Keratinocyte (primary cell): ENCODE measurements around the gene TFDP1. TPM values are rescaled to one million over a fixed set of nuclear protein-coding genes. Genes with fewer than 3 reads are reported as not detected.

ENCODE experiments used
- DNase-seq: peaks from one replicate; pipeline ENCODE4 v3.0.0-alpha.2; 2011; ENCODE audit warnings: low read depth, missing footprints, low spot score
- FAIRE-seq: peaks from 2 replicates; lab custom pipeline; 2011; peaks lifted over from hg19 to GRCh38; lab: Jason Lieb, UNC
- H2AFZ ChIP-seq: 2 replicates; pipeline ENCODE4 v1.6.0; 2012; ENCODE audit warnings: low read length, control low read depth, inconsistent platforms; ENCODE audit not compliant: control insufficient read depth
- H3K27ac ChIP-seq: 2 replicates; pipeline ENCODE4 v1.5.1; 2011; ENCODE audit warnings: low read length; ENCODE audit not compliant: control insufficient read depth, insufficient read depth
- H3K27me3 ChIP-seq: 3 replicates; pipeline ENCODE4 v1.6.0; 2011; ENCODE audit warnings: low read length; ENCODE audit not compliant: control insufficient read depth, insufficient read depth; ENCODE audit errors: extremely low read depth
- H3K36me3 ChIP-seq, 2 experiments: 2 replicates in 1 of 2; 3 replicates in 1 of 2; pipeline ENCODE4 v1.5.1; 2011; ENCODE audit warnings: low read length in 2 of 2, mild to moderate bottlenecking in 1 of 2; ENCODE audit not compliant: control insufficient read depth in 2 of 2, insufficient read depth in 2 of 2; ENCODE audit errors: extremely low read depth in 1 of 2
- H3K4me1 ChIP-seq: 3 replicates; pipeline ENCODE4 v1.5.1; 2011; ENCODE audit warnings: low read length; ENCODE audit not compliant: control insufficient read depth, insufficient read depth; ENCODE audit errors: extremely low read depth
- H3K4me2 ChIP-seq: 3 replicates; pipeline ENCODE4 v1.6.0; 2011; ENCODE audit warnings: low read depth, low read length; ENCODE audit not compliant: control insufficient read depth, insufficient read depth; ENCODE audit errors: extremely low read depth
- H3K4me3 ChIP-seq, 3 experiments: fragments of 200-600 bp in 1 of 3; sonication (generic) in 1 of 3; 2 replicates in 2 of 3; 3 replicates in 1 of 3; pipeline ENCODE4 v1.5.1; 2011 to 2016; ENCODE audit warnings: low read length in 3 of 3, mild to moderate bottlenecking in 3 of 3, control low read depth in 2 of 3, inconsistent platforms in 1 of 3, low read depth in 1 of 3, mixed read lengths in 1 of 3, mixed run types in 1 of 3, moderate library complexity in 1 of 3; ENCODE audit not compliant: control insufficient read depth in 2 of 3, insufficient read depth in 2 of 3; ENCODE audit errors: extremely low read depth in 1 of 3
- H3K79me2 ChIP-seq: 2 replicates; pipeline ENCODE4 v1.6.0; 2012; ENCODE audit warnings: low read length; ENCODE audit not compliant: control insufficient read depth, insufficient read depth
- H3K9ac ChIP-seq: 3 replicates; pipeline ENCODE4 v1.6.0; 2011; ENCODE audit warnings: low read length; ENCODE audit not compliant: control insufficient read depth, insufficient read depth; ENCODE audit errors: extremely low read depth
- H3K9me1 ChIP-seq: 3 replicates; pipeline ENCODE4 v1.6.0; 2011; ENCODE audit warnings: low read length; ENCODE audit not compliant: control insufficient read depth, insufficient read depth; ENCODE audit errors: extremely low read depth
- H3K9me3 ChIP-seq: 2 replicates; pipeline ENCODE4 v1.5.1; 2012; ENCODE audit warnings: low read depth, low read length; ENCODE audit not compliant: control insufficient read depth
- H4K20me1 ChIP-seq: 3 replicates; pipeline ENCODE4 v1.6.0; 2011; ENCODE audit warnings: low read length; ENCODE audit not compliant: control insufficient read depth, insufficient read depth; ENCODE audit errors: extremely low read depth
- CTCF ChIP-seq, 3 experiments: IDR thresholded peaks in 1 of 3; conservative IDR thresholded peaks in 1 of 3; optimal IDR thresholded peaks in 1 of 3; 2 replicates in 2 of 3; 3 replicates in 1 of 3; pipeline versions ENCODE3 to v1.5.1; 2011; ENCODE audit warnings: low read length in 3 of 3, mild to moderate bottlenecking in 3 of 3, moderate library complexity in 2 of 3, control low read depth in 1 of 3, inconsistent platforms in 1 of 3; ENCODE audit not compliant: insufficient read depth in 2 of 3; ENCODE audit errors: extremely low read depth in 1 of 3
- EZH2 ChIP-seq: IDR thresholded peaks from one replicate; pipeline ENCODE4 v1.6.1; 2012; ENCODE audit warnings: inconsistent platforms, mild to moderate bottlenecking, low read length, moderate library complexity
- dilution Hi-C: fragments of 300-500 bp; cut with MboI; formaldehyde crosslinking; loops from one replicate; pipeline ENCODE4 v1.7.0; 2020; ENCODE audit warnings: low sequenced_read_pairs; ENCODE audit not compliant: extremely low pct_ligation_motif_present
- polyA plus RNA-seq, 5 experiments: library from polyadenylated mRNA; depleted of rRNA in 3 of 5; stranded (reverse) in 3 of 5; stranded (forward) in 1 of 5; unstranded in 1 of 5; fragments of >200 nt; gene quantifications; 1 replicate in 1 of 5; 2 replicates in 3 of 5; 3 replicates in 1 of 5; pipeline versions ENCODE4 v1.2.1 to v1.2.3, GENCODE V29; 2011 to 2012; ENCODE audit warnings: missing spikeins in 2 of 5, low read depth in 1 of 5, low replicate concordance in 1 of 5

TFDP1 gene
- polyA plus RNA-seq, 1 donor (not counting 4 experiments of a cell fraction or from before 2014, with no cell fraction given) = 105 TPM

GRCh38 chr13:113658836-113659235 is 74.3 kb downstream of the TFDP1 start:
- Histone ChIP-seq H3K4me3 (no peak overlapping the region), H4K20me1 (no peaks in the 10 kb centered on the region), H3K36me3 (no peaks in the 10 kb centered on the region), H3K9ac (no peak overlapping the region), H3K79me2 (no peaks in the 10 kb centered on the region), H2AFZ (no peak overlapping the region), H3K4me1 (peaks cover 2% of the 10 kb centered on the region), H3K27ac (no peak overlapping the region), H3K9me3 (no peaks in the 10 kb centered on the region), H3K4me2 (no peak overlapping the region), H3K27me3 (peaks cover 20% of the 10 kb centered on the region), H3K9me1 (no peaks in the 10 kb centered on the region)
- TF ChIP-seq CTCF (optimal IDR thresholded peaks at IDR 0.05 in 1 of 3, IDR thresholded peaks at IDR 0.05 in 1 of 3, conservative IDR thresholded peaks at IDR 0.05 in 1 of 3; ENCODE audit: extremely low read depth in 1 of 3, insufficient read depth in 2 of 3, low read length in 3 of 3) (no peak), EZH2 (no peak)
- dilution Hi-C loops = no loop called here
- FAIRE-seq = no peak
- DNase-seq = no peak

DNA sequence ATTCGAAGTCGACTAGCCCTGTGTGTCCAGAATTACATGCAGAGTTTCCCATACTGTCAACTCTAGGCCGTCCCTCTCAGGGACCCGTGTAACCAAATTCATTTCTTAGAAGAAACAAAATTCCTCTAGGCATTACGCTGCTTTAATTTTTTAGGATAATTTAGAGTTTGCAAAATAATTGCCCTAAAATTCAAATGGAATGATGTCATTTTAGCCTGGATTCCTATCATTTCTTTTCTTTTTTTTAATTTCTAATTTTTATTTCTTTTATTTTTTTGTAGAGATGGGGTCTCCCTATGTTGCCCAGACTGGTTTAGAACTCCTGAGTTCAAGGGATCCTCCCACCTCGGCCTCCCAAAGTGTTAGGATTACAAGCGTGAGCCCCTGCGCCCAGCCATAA is 74.8 kb downstream of the TFDP1 start:
- no peaks in the 10 kb centered on the region for H3K36me3 ChIP-seq
- H3K79me2 ChIP-seq = no peaks in the 10 kb centered on the region
- no peak overlapping the region for H3K4me3 ChIP-seq
- H3K27me3 ChIP-seq = peaks cover 20% of the 10 kb centered on the region
- no peak for TF ChIP-seq CTCF (optimal IDR thresholded peaks at IDR 0.05 in 1 of 3, IDR thresholded peaks at IDR 0.05 in 1 of 3, conservative IDR thresholded peaks at IDR 0.05 in 1 of 3; ENCODE audit: extremely low read depth in 1 of 3, insufficient read depth in 2 of 3, low read length in 3 of 3)
- TF ChIP-seq EZH2 = no peak
- H3K27ac ChIP-seq = no peak overlapping the region
- FAIRE-seq (no peak), DNase-seq (no peak)
- H3K4me1 ChIP-seq = peaks cover 2% of the 10 kb centered on the region
- no peaks in the 10 kb centered on the region for H3K9me1 ChIP-seq
- no peak overlapping the region for H3K9ac ChIP-seq
- H2AFZ ChIP-seq = no peak overlapping the region
- no peaks in the 10 kb centered on the region for H3K9me3 ChIP-seq
- H4K20me1 ChIP-seq = no peaks in the 10 kb centered on the region
- H3K4me2 ChIP-seq = no peak overlapping the region
- dilution Hi-C loops = no loop called here
